ENCODE results near the gene MYOZ3. TPM values are rescaled to one million over a fixed set of nuclear protein-coding genes. Genes with fewer than 3 reads are reported as not detected.

The MYOZ3 gene
- total RNA-seq, 1 donor from 2014 or later: 12.0 TPM

GRCh38 chr5:150651382-150651781 is 9.7 kb upstream of the MYOZ3 start:
- Mint-ChIP-seq H3K4me3 (ENCODE audit: unreplicated experiment) (no peak overlapping the region), H3K4me1 (ENCODE audit: unreplicated experiment) (peaks cover 17% of the 10 kb centered on the region), H3K9me3 (ENCODE audit: unreplicated experiment) (no peaks in the 10 kb centered on the region), H3K27me3 (ENCODE audit: unreplicated experiment) (peaks cover 13% of the 10 kb centered on the region), H3K27ac (ENCODE audit: unreplicated experiment) (peak overlapping the region; percentile 1), H3K36me3 (ENCODE audit: low read depth, unreplicated experiment) (peaks cover 21% of the 10 kb centered on the region)
- TF ChIP-seq CTCF (IDR thresholded peaks at IDR 0.05; ENCODE audit: unreplicated experiment): no peak
- no peak for DNase-seq (ENCODE audit: low spot score)

- Mint-ChIP-seq H3K27ac (ENCODE audit: unreplicated experiment) (no peak overlapping the region), H3K36me3 (ENCODE audit: low read depth, unreplicated experiment) (peaks cover 20% of the 10 kb centered on the region), H3K27me3 (ENCODE audit: unreplicated experiment) (peaks cover 12% of the 10 kb centered on the region), H3K4me3 (ENCODE audit: unreplicated experiment) (no peak overlapping the region), H3K9me3 (ENCODE audit: unreplicated experiment) (no peaks in the 10 kb centered on the region), H3K4me1 (ENCODE audit: unreplicated experiment) (peaks cover 17% of the 10 kb centered on the region)
- DNase-seq (ENCODE audit: low spot score): no peak
- no peak for TF ChIP-seq CTCF (IDR thresholded peaks at IDR 0.05; ENCODE audit: unreplicated experiment)
Measured at GRCh38 chr5:150651924-150652671, 9.0 kb upstream of the MYOZ3 start.

- H3K27me3 Mint-ChIP-seq (ENCODE audit: unreplicated experiment): peaks cover 13% of the 10 kb centered on the region
- peaks cover 22% of the 10 kb centered on the region for H3K4me1 Mint-ChIP-seq (ENCODE audit: unreplicated experiment)
- TF ChIP-seq CTCF (IDR thresholded peaks at IDR 0.05; ENCODE audit: unreplicated experiment): no peak
- peak overlapping the region; percentile 72 for H3K27ac Mint-ChIP-seq (ENCODE audit: unreplicated experiment)
- no peak overlapping the region for H3K4me3 Mint-ChIP-seq (ENCODE audit: unreplicated experiment)
- H3K9me3 Mint-ChIP-seq (ENCODE audit: unreplicated experiment): no peaks in the 10 kb centered on the region
- DNase-seq (ENCODE audit: low spot score): no peak
- H3K36me3 Mint-ChIP-seq (ENCODE audit: low read depth, unreplicated experiment): peaks cover 16% of the 10 kb centered on the region
Measured at GRCh38 chr5:150653145-150653761, 7.8 kb upstream of the MYOZ3 start.

GRCh38 chr5:150653762-150654556 is 7.1 kb upstream of the MYOZ3 start:
- H3K4me1 Mint-ChIP-seq (ENCODE audit: unreplicated experiment): peaks cover 22% of the 10 kb centered on the region
- no peak for DNase-seq (ENCODE audit: low spot score)
- no peaks in the 10 kb centered on the region for H3K9me3 Mint-ChIP-seq (ENCODE audit: unreplicated experiment)
- no peak overlapping the region for H3K4me3 Mint-ChIP-seq (ENCODE audit: unreplicated experiment)
- H3K27ac Mint-ChIP-seq (ENCODE audit: unreplicated experiment): peak overlapping the region; percentile 62
- H3K27me3 Mint-ChIP-seq (ENCODE audit: unreplicated experiment): peaks cover 16% of the 10 kb centered on the region
- peaks cover 14% of the 10 kb centered on the region for H3K36me3 Mint-ChIP-seq (ENCODE audit: low read depth, unreplicated experiment)
- TF ChIP-seq CTCF (IDR thresholded peaks at IDR 0.05; ENCODE audit: unreplicated experiment): no peak
